A673 (cell line): ENCODE measurements around the gene MRPS22. TPM values are rescaled to one million over a fixed set of nuclear protein-coding genes. Genes with fewer than 3 reads are reported as not detected.

Experiments used
- BruUV-seq: library from RNA; stranded (reverse); fragments of 400-500 nt; replicated peaks from 2 replicates; lab custom pipeline; 2021; lab: Mats Ljungman, UMichigan
- CTCF ChIA-PET: fragments of 300-600 bp; sonication (Branson Sonifier 250); formaldehyde crosslinking; loops from one replicate; lab custom pipeline; 2022; ENCODE audit warnings: antibody characterized with exemption; lab: Charles Lee
- POLR2A ChIA-PET: fragments of 300-600 bp; sonication (Branson Sonifier 250); formaldehyde crosslinking; loops from one replicate; lab custom pipeline; 2022; ENCODE audit warnings: antibody characterized with exemption; ENCODE audit not compliant: low non-redundant PET; lab: Charles Lee
- DNase-seq: peaks from one replicate; pipeline ENCODE4 v3.0.0-alpha.2; 2015; ENCODE audit warnings: low spot score
- H3K27ac ChIP-seq: fragments of 200-600 bp; sonication (generic); 2 replicates; pipeline ENCODE4 v1.5.1; 2016; ENCODE audit warnings: mixed run types, low read depth, mild to moderate bottlenecking, mixed read lengths, antibody characterized with exemption, low read length; ENCODE audit not compliant: poor library complexity, severe bottlenecking
- H3K27me3 ChIP-seq: fragments of 200-600 bp; sonication (generic); replicated peaks from 2 replicates; pipeline ENCODE4 v1.6.1; 2017; ENCODE audit warnings: mixed run types, low read depth, mild to moderate bottlenecking, mixed read lengths, antibody characterized with exemption, low read length; ENCODE audit not compliant: insufficient read depth, poor library complexity
- H3K36me3 ChIP-seq: fragments of 200-600 bp; sonication (generic); 2 replicates; pipeline ENCODE4 v1.6.1; 2016; ENCODE audit warnings: mixed run types, mild to moderate bottlenecking, mixed read lengths, antibody characterized with exemption, low read length; ENCODE audit not compliant: insufficient read depth, poor library complexity, severe bottlenecking
- H3K4me1 ChIP-seq: fragments of 200-600 bp; sonication (generic); 2 replicates; pipeline ENCODE4 v1.6.1; 2017; ENCODE audit warnings: mixed run types, mild to moderate bottlenecking, mixed read lengths, antibody characterized with exemption, low read length; ENCODE audit not compliant: insufficient read depth, poor library complexity, severe bottlenecking
- H3K4me3 ChIP-seq: fragments of 200-600 bp; sonication (generic); 2 replicates; pipeline ENCODE4 v1.5.1; 2016; ENCODE audit warnings: low read depth, mixed run types, mild to moderate bottlenecking, mixed read lengths, low read length; ENCODE audit not compliant: poor library complexity, severe bottlenecking
- H3K9me3 ChIP-seq: fragments of 200-600 bp; sonication (generic); 2 replicates; pipeline ENCODE4 v1.6.1; 2016; ENCODE audit warnings: mixed run types, low read depth, mild to moderate bottlenecking, mixed read lengths, antibody characterized with exemption, low read length; ENCODE audit not compliant: poor library complexity, severe bottlenecking
- EZH2 ChIP-seq: fragments of 200-600 bp; sonication (generic); IDR thresholded peaks from 2 replicates; pipeline ENCODE4 v1.6.1; 2017; ENCODE audit warnings: borderline replicate concordance, low read depth, mild to moderate bottlenecking, mixed read lengths, antibody characterized with exemption, low read length; ENCODE audit not compliant: poor library complexity, severe bottlenecking
- intact Hi-C: fragments of 100-400 bp; cut with micrococcal nuclease; formaldehyde crosslinking; loops from one replicate; pipeline ENCODE4 v1.10.0; 2022; ENCODE audit not compliant: unreplicated experiment
- total RNA-seq: library from RNA; stranded (reverse); gene quantifications from 2 replicates; pipeline ENCODE4 v1.2.3, GENCODE V29; 2021
- TF ChIP-seq, protein P1 (sequence below): fragments of 300-800, 200-600 bp; sonication (generic); conservative IDR thresholded peaks from 2 replicates; pipeline ENCODE4 v1.5.1; 2017; ENCODE audit warnings: low read depth, mild to moderate bottlenecking, antibody characterized with exemption, low read length, moderate library complexity, mixed read lengths

The MRPS22 gene
- total RNA-seq, 1 experiment from 2014 or later, result 61.9 TPM

DNA sequence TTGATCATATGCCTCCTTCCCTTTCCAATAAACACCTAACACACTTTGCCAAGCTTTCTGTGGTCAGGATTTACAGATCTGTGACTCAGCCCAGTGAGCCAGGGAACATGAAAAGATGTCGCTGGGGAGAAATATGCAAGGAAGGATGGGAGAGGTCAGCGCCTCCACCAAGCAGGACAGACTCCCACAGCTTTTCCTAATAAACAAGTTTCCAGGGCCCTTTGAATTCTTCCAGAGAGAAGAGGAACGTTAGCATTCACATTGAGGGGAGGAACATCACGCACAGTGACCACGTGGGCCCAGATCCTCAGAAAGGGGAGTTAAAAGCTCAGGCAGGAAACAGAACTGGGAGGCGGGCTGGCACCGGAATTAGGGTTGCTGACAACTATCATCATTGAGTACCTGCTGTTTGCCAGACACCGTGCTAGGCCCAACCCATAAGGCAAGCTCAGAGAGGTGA lies 33.3 kb upstream of the MRPS22 start:
- Histone ChIP-seq H3K27me3 (no peaks in the 10 kb centered on the region), H3K4me1 (no peaks in the 10 kb centered on the region), H3K4me3 (no peak overlapping the region), H3K27ac (no peak overlapping the region), H3K9me3 (no peaks in the 10 kb centered on the region), H3K36me3 (no peaks in the 10 kb centered on the region)
- DNase-seq, result no peak
- CTCF ChIA-PET, result no interaction called here
- TF ChIP-seq, protein P1, sequence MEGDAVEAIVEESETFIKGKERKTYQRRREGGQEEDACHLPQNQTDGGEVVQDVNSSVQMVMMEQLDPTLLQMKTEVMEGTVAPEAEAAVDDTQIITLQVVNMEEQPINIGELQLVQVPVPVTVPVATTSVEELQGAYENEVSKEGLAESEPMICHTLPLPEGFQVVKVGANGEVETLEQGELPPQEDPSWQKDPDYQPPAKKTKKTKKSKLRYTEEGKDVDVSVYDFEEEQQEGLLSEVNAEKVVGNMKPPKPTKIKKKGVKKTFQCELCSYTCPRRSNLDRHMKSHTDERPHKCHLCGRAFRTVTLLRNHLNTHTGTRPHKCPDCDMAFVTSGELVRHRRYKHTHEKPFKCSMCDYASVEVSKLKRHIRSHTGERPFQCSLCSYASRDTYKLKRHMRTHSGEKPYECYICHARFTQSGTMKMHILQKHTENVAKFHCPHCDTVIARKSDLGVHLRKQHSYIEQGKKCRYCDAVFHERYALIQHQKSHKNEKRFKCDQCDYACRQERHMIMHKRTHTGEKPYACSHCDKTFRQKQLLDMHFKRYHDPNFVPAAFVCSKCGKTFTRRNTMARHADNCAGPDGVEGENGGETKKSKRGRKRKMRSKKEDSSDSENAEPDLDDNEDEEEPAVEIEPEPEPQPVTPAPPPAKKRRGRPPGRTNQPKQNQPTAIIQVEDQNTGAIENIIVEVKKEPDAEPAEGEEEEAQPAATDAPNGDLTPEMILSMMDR, result no peak
- no peak for TF ChIP-seq EZH2
- POLR2A ChIA-PET, result no interaction called here
- intact Hi-C loops, result no loop called here
- no TSS peak for BruUV-seq

DNA sequence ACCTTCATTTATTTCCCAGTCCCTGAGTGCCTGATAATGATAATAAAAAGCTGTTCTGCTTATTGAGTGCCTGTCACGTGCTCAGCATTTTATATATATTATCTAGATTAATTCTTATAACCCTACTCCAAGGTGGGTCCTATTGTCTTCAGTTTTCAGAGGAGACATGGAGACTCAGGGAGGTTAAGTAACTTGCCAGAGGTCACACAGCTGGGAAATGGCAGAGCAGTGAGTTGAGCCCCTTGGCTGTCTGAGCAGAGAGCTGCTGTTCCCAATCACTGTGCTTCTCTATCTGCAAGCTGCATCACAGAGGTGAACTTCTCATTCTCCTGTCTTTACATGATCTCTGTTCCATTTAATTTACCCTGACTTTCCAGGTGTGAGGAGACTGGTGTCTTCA lies 32.3 kb upstream of the MRPS22 start:
- BruUV-seq, result no TSS peak
- intact Hi-C loops, result no loop called here
- TF ChIP-seq, protein P1, result no peak
- TF ChIP-seq EZH2, result no peak
- Histone ChIP-seq H3K36me3 (no peaks in the 10 kb centered on the region), H3K4me3 (no peak overlapping the region), H3K4me1 (no peaks in the 10 kb centered on the region), H3K27me3 (no peaks in the 10 kb centered on the region), H3K27ac (no peak overlapping the region), H3K9me3 (no peaks in the 10 kb centered on the region)
- CTCF ChIA-PET, result no interaction called here
- DNase-seq, result no peak
- POLR2A ChIA-PET, result no interaction called here

DNA sequence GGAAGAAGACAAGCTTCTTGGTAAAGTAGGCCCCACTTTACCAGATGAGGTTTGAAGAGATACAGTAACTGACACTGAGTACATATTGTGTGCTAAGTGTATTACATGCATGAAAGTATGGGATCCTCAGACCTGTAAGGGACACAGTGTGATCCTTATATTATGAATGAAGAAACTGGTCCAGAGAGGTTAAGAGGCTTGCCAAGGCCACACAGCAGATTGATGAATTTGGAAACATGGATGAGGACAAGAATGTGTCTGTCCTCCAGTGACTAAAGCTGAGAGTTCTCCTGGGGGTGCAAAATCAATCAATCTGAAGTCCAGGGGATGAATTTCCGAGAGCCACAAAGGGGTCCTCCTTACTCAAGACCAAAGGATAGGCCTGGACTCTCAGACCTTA lies 31.4 kb upstream of the MRPS22 start:
- Histone ChIP-seq H3K27me3 (no peaks in the 10 kb centered on the region), H3K9me3 (no peaks in the 10 kb centered on the region), H3K4me1 (no peaks in the 10 kb centered on the region), H3K27ac (no peak overlapping the region), H3K4me3 (no peak overlapping the region), H3K36me3 (no peaks in the 10 kb centered on the region)
- ChIA-PET CTCF (no interaction called here), POLR2A (no interaction called here)
- no peak for DNase-seq
- BruUV-seq, result no TSS peak
- intact Hi-C loops, result no loop called here
- TF ChIP-seq, protein P1, result no peak
- no peak for TF ChIP-seq EZH2
